ENCODE data around the gene TSPAN13. TPM values are rescaled to one million over a fixed set of nuclear protein-coding genes. Genes with fewer than 3 reads are reported as not detected.

Gene TSPAN13
- total RNA-seq, 1 experiment from 2014 or later = 31.1 TPM

GRCh38 chr7:16813232-16813616 is 59.7 kb downstream of the TSPAN13 start:
- no peaks in the 10 kb centered on the region for H3K9me2 ChIP-seq (ENCODE audit: insufficient read depth)
- TF ChIP-seq EZH2 (IDR thresholded peaks at IDR 0.05; ENCODE audit: low read depth) (no peak), CTCF (conservative IDR thresholded peaks at IDR 0.05) (no peak)
- BruUV-seq (replicated peaks) = no TSS peak
- intact Hi-C loops (cut with micrococcal nuclease; ENCODE audit: unreplicated experiment) = no loop called here
- H3K9me3 ChIP-seq (ENCODE audit: insufficient read depth, low read depth) = no peaks in the 10 kb centered on the region; the same call in none of the 2 replicates
- H4K20me1 ChIP-seq (ENCODE audit: insufficient read depth) = no peaks in the 10 kb centered on the region
- H3K4me1 ChIP-seq (replicated peaks; ENCODE audit: insufficient read depth) = peaks cover 40% of the 10 kb centered on the region
- no peak overlapping the region for H3K27ac ChIP-seq
- CTCF ChIA-PET = interaction anchor here (0.6 kb wide), 1 partner anchor 12 kb away, joined by 5 read pairs; no protein-coding TSS in a partner anchor
- POLR2A ChIA-PET (ENCODE audit: unreplicated experiment) = interaction anchor here (0.6 kb wide), 1 partner anchor 493 kb away, joined by 9 read pairs; no protein-coding TSS in a partner anchor
- H3K4me2 ChIP-seq = no peak overlapping the region
- no peaks in the 10 kb centered on the region for H3K79me2 ChIP-seq (ENCODE audit: low read depth)
- no peaks in the 10 kb centered on the region for H3K27me3 ChIP-seq (ENCODE audit: insufficient read depth, low read depth)
- H3F3A ChIP-seq (ENCODE audit: insufficient read depth, low read depth) = peaks cover 14% of the 10 kb centered on the region; the same call in 1 of the 2 replicates
- H2AFZ ChIP-seq = no peak overlapping the region
- H3K36me3 ChIP-seq (ENCODE audit: low read depth) = no peaks in the 10 kb centered on the region
- H3K4me3 ChIP-seq = no peak overlapping the region
- DNase-seq = peak in 1 of 2 experiments; percentile 53

GRCh38 chr7:16815001-16815400 is 61.4 kb downstream of the TSPAN13 start:
- DNase-seq = no peak
- intact Hi-C loops (cut with micrococcal nuclease; ENCODE audit: unreplicated experiment) = no loop called here
- Histone ChIP-seq H3K4me1 (replicated peaks; ENCODE audit: insufficient read depth) (peaks cover 41% of the 10 kb centered on the region), H3K9me2 (ENCODE audit: insufficient read depth) (no peaks in the 10 kb centered on the region), H3K36me3 (ENCODE audit: low read depth) (no peaks in the 10 kb centered on the region), H3K4me2 (no peak overlapping the region), H2AFZ (no peak overlapping the region), H3K4me3 (no peak overlapping the region), H3K79me2 (ENCODE audit: low read depth) (no peaks in the 10 kb centered on the region), H3F3A (ENCODE audit: insufficient read depth, low read depth) (peaks cover 17% of the 10 kb centered on the region; the same call in 1 of the 2 replicates), H4K20me1 (ENCODE audit: insufficient read depth) (no peaks in the 10 kb centered on the region), H3K27ac (no peak overlapping the region), H3K27me3 (ENCODE audit: insufficient read depth, low read depth) (no peaks in the 10 kb centered on the region), H3K9me3 (ENCODE audit: insufficient read depth, low read depth) (peaks cover 9% of the 10 kb centered on the region)
- BruUV-seq (replicated peaks) = no TSS peak
- TF ChIP-seq CTCF (conservative IDR thresholded peaks at IDR 0.05) (no peak), EZH2 (IDR thresholded peaks at IDR 0.05; ENCODE audit: low read depth) (no peak)
- CTCF ChIA-PET = no interaction called here
- POLR2A ChIA-PET (ENCODE audit: unreplicated experiment) = no interaction called here

- peaks cover 10% of the 10 kb centered on the region; the same call in 1 of the 2 replicates for H3F3A ChIP-seq (ENCODE audit: insufficient read depth, low read depth)
- H3K4me3 ChIP-seq = no peak overlapping the region
- no peaks in the 10 kb centered on the region for H3K27me3 ChIP-seq (ENCODE audit: insufficient read depth, low read depth)
- intact Hi-C loops (cut with micrococcal nuclease; ENCODE audit: unreplicated experiment) = no loop called here
- H3K79me2 ChIP-seq (ENCODE audit: low read depth) = no peaks in the 10 kb centered on the region
- H3K36me3 ChIP-seq (ENCODE audit: low read depth) = no peaks in the 10 kb centered on the region
- no TSS peak for BruUV-seq (replicated peaks)
- no peaks in the 10 kb centered on the region for H3K9me2 ChIP-seq (ENCODE audit: insufficient read depth)
- H3K27ac ChIP-seq = peak overlapping the region; percentile 40; the same call in 1 of the 2 replicates
- TF ChIP-seq CTCF (conservative IDR thresholded peaks at IDR 0.05) (no peak), EZH2 (IDR thresholded peaks at IDR 0.05; ENCODE audit: low read depth) (no peak)
- peaks cover 24% of the 10 kb centered on the region for H3K4me1 ChIP-seq (replicated peaks; ENCODE audit: insufficient read depth)
- ChIA-PET POLR2A (ENCODE audit: unreplicated experiment) (no interaction called here), CTCF (interaction anchor here (1.1 kb wide), 1 partner anchor 74 kb away, joined by 4 read pairs; no protein-coding TSS in a partner anchor)
- H3K9me3 ChIP-seq (ENCODE audit: insufficient read depth, low read depth) = peaks cover 10% of the 10 kb centered on the region
- DNase-seq = no peak
- H4K20me1 ChIP-seq (ENCODE audit: insufficient read depth) = no peaks in the 10 kb centered on the region
- no peak overlapping the region for H2AFZ ChIP-seq
- H3K4me2 ChIP-seq = 0 out of 2 replicates have a peak overlapping the region, but pooled peaks have one; percentile 17
Measured at GRCh38 chr7:16816824-16817223, 63.3 kb downstream of the TSPAN13 start.
